Retinal pigment epithelial cell (primary cell): ENCODE measurements around the gene FRRS1.

Source experiments
- DNase-seq: peaks from one replicate; pipeline ENCODE4 v3.0.0-alpha.2; 2010; ENCODE audit warnings: low read depth
- H3K4me3 ChIP-seq: 2 replicates; pipeline ENCODE4 v1.5.1; 2011; ENCODE audit warnings: mild to moderate bottlenecking, low read length, control low read depth, moderate library complexity
- CTCF ChIP-seq: conservative IDR thresholded peaks from 2 replicates; pipeline ENCODE4 v1.5.1; 2011; ENCODE audit warnings: low read depth, low read length, control low read depth, inconsistent platforms

The FRRS1 gene

DNA sequence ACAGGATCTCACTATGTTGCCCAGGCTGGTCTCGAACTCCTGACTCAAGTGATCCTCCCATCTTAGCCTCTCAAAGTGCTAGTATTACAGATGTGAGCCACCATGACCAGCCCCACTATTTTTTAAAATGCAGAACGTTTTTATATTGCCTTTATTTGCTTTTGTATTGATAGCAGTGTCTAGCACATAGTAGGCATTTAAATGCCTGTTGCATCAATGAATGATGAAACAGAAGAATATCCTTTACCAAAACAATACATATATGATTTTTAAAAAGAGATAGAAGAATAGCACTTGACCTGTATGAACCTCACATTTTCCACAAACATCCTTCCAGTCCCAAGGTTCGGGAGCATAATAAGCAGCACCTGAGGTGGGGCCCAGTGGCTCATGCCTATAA, 16.5 kb upstream of the FRRS1 start:
- no peak for TF ChIP-seq CTCF
- H3K4me3 ChIP-seq = no peak overlapping the region
- no peak for DNase-seq

- no peak overlapping the region for H3K4me3 ChIP-seq
- DNase-seq = no peak
- no peak for TF ChIP-seq CTCF
These were observed 16.0 kb upstream of the FRRS1 start for GRCh38 chr1:99782397-99782796.

- no peak for TF ChIP-seq CTCF
- no peak overlapping the region for H3K4me3 ChIP-seq
- DNase-seq = no peak
These were observed 15.4 kb upstream of the FRRS1 start for GRCh38 chr1:99781798-99782197.

DNA sequence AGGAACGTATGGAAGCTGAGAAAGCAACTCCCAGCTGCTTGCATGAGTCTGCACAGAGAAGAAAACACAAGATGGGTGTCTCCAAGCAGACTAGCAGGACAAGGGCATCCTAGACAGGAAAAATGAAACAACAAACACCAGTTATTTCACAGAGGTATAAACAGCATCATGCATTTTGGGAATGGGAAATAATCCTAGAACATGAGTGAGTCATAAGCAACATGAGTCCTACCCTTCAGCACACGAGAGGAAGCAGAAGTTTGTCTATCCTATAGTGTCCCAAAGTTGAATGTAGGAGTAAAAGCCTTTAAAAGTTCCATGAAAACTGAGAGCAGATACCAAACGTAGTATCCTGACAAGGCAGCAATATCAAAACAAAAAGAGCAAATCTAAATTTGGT, 11.3 kb upstream of the FRRS1 start:
- DNase-seq = no peak

GRCh38 chr1:99776120-99776519, 9.7 kb upstream of the FRRS1 start:
- DNase-seq = no peak
- no peak overlapping the region for H3K4me3 ChIP-seq
- TF ChIP-seq CTCF = no peak

More for the DNA sequence above, 11.3 kb upstream of the FRRS1 start:
- H3K4me3 ChIP-seq = no peak overlapping the region
- no peak for TF ChIP-seq CTCF

- TF ChIP-seq CTCF = no peak
- H3K4me3 ChIP-seq = no peak overlapping the region
- no peak for DNase-seq
These were observed 6.4 kb upstream of the FRRS1 start for GRCh38 chr1:99772809-99773208.

GRCh38 chr1:99771513-99771918, 5.1 kb upstream of the FRRS1 start:
- TF ChIP-seq CTCF = no peak
- no peak for DNase-seq
- H3K4me3 ChIP-seq = no peak overlapping the region
